ENCODE results near the gene RNF217.

DNA sequence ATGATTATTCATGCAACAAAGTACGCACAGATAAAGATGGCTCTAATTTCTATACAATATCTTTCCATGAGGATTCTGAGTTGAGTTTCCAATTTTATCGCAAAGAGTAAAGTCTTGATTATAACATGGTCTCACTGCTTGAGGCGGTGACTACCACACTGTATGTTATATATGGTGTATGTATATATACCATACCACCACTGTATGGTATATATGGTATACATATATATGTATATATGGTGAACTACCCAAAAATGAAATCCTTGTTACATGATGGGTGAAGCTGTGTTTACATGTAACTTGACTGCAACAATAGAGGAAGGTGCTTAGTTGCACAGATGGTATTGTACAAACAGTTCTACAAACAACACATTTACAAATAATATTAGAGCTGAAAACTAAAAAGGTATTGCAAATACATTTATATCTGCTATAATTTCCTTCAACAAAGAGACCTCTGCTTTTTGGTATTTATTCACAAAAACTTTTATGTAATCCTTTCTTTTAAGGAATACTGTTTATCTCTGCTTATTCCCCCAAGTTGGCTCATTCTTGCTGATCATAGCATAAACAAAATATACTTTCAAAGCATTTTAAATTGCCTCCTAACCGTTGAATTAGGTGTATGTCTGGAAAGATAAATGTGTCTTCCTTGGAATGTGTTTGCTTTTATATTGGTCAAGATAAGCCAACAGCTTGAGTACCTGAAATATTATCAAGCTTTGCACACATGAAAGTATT is 113.7 kb downstream of the RNF217 start:
- TF ChIP-seq, protein P1, sequence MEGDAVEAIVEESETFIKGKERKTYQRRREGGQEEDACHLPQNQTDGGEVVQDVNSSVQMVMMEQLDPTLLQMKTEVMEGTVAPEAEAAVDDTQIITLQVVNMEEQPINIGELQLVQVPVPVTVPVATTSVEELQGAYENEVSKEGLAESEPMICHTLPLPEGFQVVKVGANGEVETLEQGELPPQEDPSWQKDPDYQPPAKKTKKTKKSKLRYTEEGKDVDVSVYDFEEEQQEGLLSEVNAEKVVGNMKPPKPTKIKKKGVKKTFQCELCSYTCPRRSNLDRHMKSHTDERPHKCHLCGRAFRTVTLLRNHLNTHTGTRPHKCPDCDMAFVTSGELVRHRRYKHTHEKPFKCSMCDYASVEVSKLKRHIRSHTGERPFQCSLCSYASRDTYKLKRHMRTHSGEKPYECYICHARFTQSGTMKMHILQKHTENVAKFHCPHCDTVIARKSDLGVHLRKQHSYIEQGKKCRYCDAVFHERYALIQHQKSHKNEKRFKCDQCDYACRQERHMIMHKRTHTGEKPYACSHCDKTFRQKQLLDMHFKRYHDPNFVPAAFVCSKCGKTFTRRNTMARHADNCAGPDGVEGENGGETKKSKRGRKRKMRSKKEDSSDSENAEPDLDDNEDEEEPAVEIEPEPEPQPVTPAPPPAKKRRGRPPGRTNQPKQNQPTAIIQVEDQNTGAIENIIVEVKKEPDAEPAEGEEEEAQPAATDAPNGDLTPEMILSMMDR (optimal IDR thresholded peaks at IDR 0.05 in 1 of 3, IDR thresholded peaks at IDR 0.05 in 1 of 3, conservative IDR thresholded peaks at IDR 0.05 in 1 of 3; ENCODE audit: extremely low read depth in 1 of 3, insufficient read depth in 2 of 3, low read length in 3 of 3) = no peak
- TF ChIP-seq EZH2 (IDR thresholded peaks at IDR 0.05; ENCODE audit: low read length) = no peak
